Measurements from ENCODE around the gene KLHDC1. TPM values are rescaled to one million over a fixed set of nuclear protein-coding genes. Genes with fewer than 3 reads are reported as not detected.
"Not testable (repeated sequence)": the region's sequence is repeated elsewhere in the genome, so short reads cannot be mapped to it uniquely, and the experiment has no call there.

Gene KLHDC1
- total RNA-seq, 1 donor from 2014 or later: 6.9 TPM

- ChIA-PET POLR2A (interaction anchor here (0.7 kb wide), 1 partner anchor 97 kb away, joined by 4 read pairs; no protein-coding TSS in a partner anchor), CTCF (interaction anchor here (1.0 kb wide), 1 partner anchor 41 kb away, joined by 3 read pairs; the partner anchor contains the start of gene KLHDC2)
- H3K4me3 Mint-ChIP-seq: no peak overlapping the region
- intact Hi-C loops (cut with micrococcal nuclease): no loop called here
- no peaks in the 10 kb centered on the region for H3K9me3 Mint-ChIP-seq
- DNase-seq (no peak), ATAC-seq (ENCODE audit: low read depth) (no peak)
- no peaks in the 10 kb centered on the region for H3K27me3 Mint-ChIP-seq
- no peak for TF ChIP-seq CTCF (IDR thresholded peaks at IDR 0.05)
- H3K4me1 Mint-ChIP-seq: no peaks in the 10 kb centered on the region
- no peak overlapping the region for H3K27ac Mint-ChIP-seq
- peaks cover 38% of the 10 kb centered on the region for H3K36me3 Mint-ChIP-seq (ENCODE audit: low read depth)
Measured at GRCh38 chr14:49727171-49727570, 34.3 kb downstream of the KLHDC1 start.

- Mint-ChIP-seq H3K27ac (no peak overlapping the region), H3K4me1 (no peaks in the 10 kb centered on the region), H3K9me3 (no peaks in the 10 kb centered on the region), H3K27me3 (no peaks in the 10 kb centered on the region), H3K4me3 (no peak overlapping the region), H3K36me3 (ENCODE audit: low read depth) (peaks cover 30% of the 10 kb centered on the region)
- POLR2A ChIA-PET: interaction anchor here (0.7 kb wide), 1 partner anchor 175 kb away, joined by 3 read pairs; no protein-coding TSS in a partner anchor
- ATAC-seq (ENCODE audit: low read depth): no peak
- DNase-seq: no peak
- CTCF ChIA-PET: no interaction called here
- TF ChIP-seq CTCF (IDR thresholded peaks at IDR 0.05): no peak
- intact Hi-C loops (cut with micrococcal nuclease): no loop called here
Measured at GRCh38 chr14:49732896-49733295, 40.0 kb downstream of the KLHDC1 start.

GRCh38 chr14:49733836-49734235 lies 40.9 kb downstream of the KLHDC1 start:
- peaks cover 27% of the 10 kb centered on the region for H3K36me3 Mint-ChIP-seq (ENCODE audit: low read depth)
- POLR2A ChIA-PET: no interaction called here
- H3K27ac Mint-ChIP-seq: no peak overlapping the region
- no peaks in the 10 kb centered on the region for H3K27me3 Mint-ChIP-seq
- no peak for DNase-seq
- ATAC-seq (ENCODE audit: low read depth): no peak
- H3K4me1 Mint-ChIP-seq: no peaks in the 10 kb centered on the region
- no peaks in the 10 kb centered on the region for H3K9me3 Mint-ChIP-seq
- no peak for TF ChIP-seq CTCF (IDR thresholded peaks at IDR 0.05)
- no peak overlapping the region for H3K4me3 Mint-ChIP-seq
- intact Hi-C loops (cut with micrococcal nuclease): no loop called here
- CTCF ChIA-PET: no interaction called here

DNA sequence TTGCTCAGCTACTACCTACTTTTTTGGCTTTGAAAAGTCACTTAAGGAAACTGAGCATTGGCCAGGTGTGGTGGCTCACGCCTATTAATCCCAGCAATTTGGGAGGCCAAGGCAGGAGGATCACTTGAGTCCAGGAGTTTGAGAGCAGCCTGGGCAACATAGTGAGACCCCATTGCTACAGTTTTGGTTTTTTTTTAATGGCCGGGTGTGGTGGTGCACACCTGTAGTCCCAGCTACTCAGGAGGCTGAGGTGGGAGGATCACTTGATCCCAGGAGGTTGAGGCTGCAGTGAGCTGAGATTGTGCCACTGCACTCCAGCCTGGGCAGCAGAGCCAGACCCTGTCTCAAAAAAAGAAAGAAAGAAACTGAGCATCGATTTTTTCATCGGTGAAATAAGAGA lies 42.7 kb downstream of the KLHDC1 start:
- H3K4me3 Mint-ChIP-seq; H3K27ac Mint-ChIP-seq; H3K9me3 Mint-ChIP-seq; POLR2A ChIA-PET; H3K27me3 Mint-ChIP-seq; H3K4me1 Mint-ChIP-seq; DNase-seq; ATAC-seq (ENCODE audit: low read depth); intact Hi-C loops (cut with micrococcal nuclease); CTCF ChIA-PET: not testable (repeated sequence)
- H3K36me3 Mint-ChIP-seq (ENCODE audit: low read depth): peaks cover 26% of the 10 kb centered on the region

DNA sequence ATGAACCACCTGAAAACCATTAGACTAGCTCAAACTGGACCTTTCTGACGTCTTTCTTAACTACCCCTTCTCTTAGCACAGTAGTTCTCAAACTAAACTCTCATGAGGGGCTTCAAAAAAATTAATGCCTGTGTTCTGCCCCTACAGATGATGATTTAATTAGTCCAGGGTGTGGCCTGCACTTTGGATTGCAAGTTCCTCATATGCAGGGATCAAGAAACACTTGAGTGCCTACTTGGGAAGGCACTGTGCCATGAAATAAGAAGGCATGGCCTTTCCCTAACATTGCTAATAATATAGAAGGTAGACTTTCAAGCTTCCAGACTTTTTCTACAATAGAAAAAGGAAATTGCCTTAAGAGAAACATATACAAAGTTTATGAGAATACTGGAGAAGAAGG lies 52.3 kb downstream of the KLHDC1 start:
- POLR2A ChIA-PET: interaction anchor here (0.5 kb wide), 1 partner anchor 504 kb away, joined by 3 read pairs; no protein-coding TSS in a partner anchor
- DNase-seq: no peak
- intact Hi-C loops (cut with micrococcal nuclease): no loop called here
- H3K27ac Mint-ChIP-seq: no peak overlapping the region
- peaks cover 30% of the 10 kb centered on the region for H3K36me3 Mint-ChIP-seq (ENCODE audit: low read depth)
- H3K27me3 Mint-ChIP-seq: no peaks in the 10 kb centered on the region
- H3K9me3 Mint-ChIP-seq: no peaks in the 10 kb centered on the region
- no peak for ATAC-seq (ENCODE audit: low read depth)
- TF ChIP-seq CTCF (IDR thresholded peaks at IDR 0.05): no peak
- CTCF ChIA-PET: no interaction called here
- no peaks in the 10 kb centered on the region for H3K4me1 Mint-ChIP-seq
- no peak overlapping the region for H3K4me3 Mint-ChIP-seq

- H3K27me3 Mint-ChIP-seq; H3K4me1 Mint-ChIP-seq; POLR2A ChIA-PET; DNase-seq; H3K9me3 Mint-ChIP-seq; H3K4me3 Mint-ChIP-seq; ATAC-seq (ENCODE audit: low read depth); CTCF ChIA-PET; H3K27ac Mint-ChIP-seq; intact Hi-C loops (cut with micrococcal nuclease): not testable (repeated sequence)
- peaks cover 32% of the 10 kb centered on the region for H3K36me3 Mint-ChIP-seq (ENCODE audit: low read depth)
Measured at GRCh38 chr14:49746476-49746875, 53.6 kb downstream of the KLHDC1 start.

Data from activated B cell treated with CpG ODN at 0.5 μM for 24 hours (primary cell).